Fibroblast of lung (primary cell): ENCODE measurements around the gene MB. TPM values are rescaled to one million over a fixed set of nuclear protein-coding genes. Genes with fewer than 3 reads are reported as not detected.
"Not testable (repeated sequence)": the region's sequence is repeated elsewhere in the genome, so short reads cannot be mapped to it uniquely, and the experiment has no call there.

Experiments
- DNase-seq, 2 donors: peaks; one replicate each; pipeline versions ENCODE4 v3.0.0 to v3.0.0-alpha.2; 2010; ENCODE audit warnings: low read depth in 2 of 2
- H2AFZ ChIP-seq: 2 replicates; pipeline ENCODE4 v1.5.1; 2012; ENCODE audit warnings: low read length, control low read depth, inconsistent platforms
- H3K27ac ChIP-seq: 2 replicates; pipeline ENCODE4 v1.5.1; 2011; ENCODE audit warnings: low read length, control low read depth; ENCODE audit not compliant: insufficient read depth
- H3K27me3 ChIP-seq: 2 replicates; pipeline ENCODE4 v1.5.1; 2011; ENCODE audit warnings: mild to moderate bottlenecking, low read length; ENCODE audit not compliant: control insufficient read depth, insufficient read depth
- H3K36me3 ChIP-seq: 2 replicates; pipeline ENCODE4 v1.5.1; 2011; ENCODE audit warnings: low read length; ENCODE audit not compliant: control insufficient read depth, insufficient read depth
- H3K4me1 ChIP-seq: 2 replicates; pipeline ENCODE4 v1.5.1; 2011; ENCODE audit warnings: low read length; ENCODE audit not compliant: control insufficient read depth, insufficient read depth; ENCODE audit errors: extremely low read depth
- H3K4me2 ChIP-seq: 2 replicates; pipeline ENCODE4 v1.5.1; 2011; ENCODE audit warnings: low read length, control low read depth; ENCODE audit not compliant: insufficient read depth; ENCODE audit errors: extremely low read depth
- H3K4me3 ChIP-seq, 4 experiments: fragments of 200-600 bp in 1 of 4; sonication (generic) in 1 of 4; replicated peaks in 1 of 4; 2 replicates each; pipeline ENCODE4 v1.5.1; 2011 to 2016; ENCODE audit warnings: low read length in 4 of 4, low read depth in 3 of 4, mild to moderate bottlenecking in 3 of 4, control low read depth in 2 of 4, inconsistent platforms in 1 of 4, mixed read lengths in 1 of 4; ENCODE audit not compliant: insufficient read depth in 1 of 4; ENCODE audit errors: control extremely low read depth in 1 of 4
- H3K79me2 ChIP-seq: 2 replicates; pipeline ENCODE4 v1.5.1; 2012; ENCODE audit warnings: mild to moderate bottlenecking, low read length, inconsistent platforms; ENCODE audit not compliant: control insufficient read depth, insufficient read depth
- H3K9ac ChIP-seq: 2 replicates; pipeline ENCODE4 v1.5.1; 2011; ENCODE audit warnings: mild to moderate bottlenecking, low read length, control low read depth; ENCODE audit not compliant: insufficient read depth
- H3K9me3 ChIP-seq: 2 replicates; pipeline ENCODE4 v1.5.1; 2012; ENCODE audit warnings: low read depth, low read length; ENCODE audit not compliant: control insufficient read depth, insufficient read depth
- H4K20me1 ChIP-seq: 2 replicates; pipeline ENCODE4 v1.5.1; 2011; ENCODE audit warnings: low read length; ENCODE audit not compliant: control insufficient read depth, insufficient read depth; ENCODE audit errors: extremely low read depth
- EZH2 ChIP-seq: IDR thresholded peaks from 2 replicates; pipeline ENCODE4 v1.5.1; 2012; ENCODE audit warnings: low read length, control low read depth, mild to moderate bottlenecking; ENCODE audit errors: missing control alignments
- polyA plus RNA-seq, 2 donors: library from polyadenylated mRNA; depleted of rRNA in 1 of 2; stranded (reverse) in 1 of 2; unstranded in 1 of 2; fragments of >200 nt; gene quantifications; 2 replicates each; pipeline ENCODE4 v1.2.1, GENCODE V29; 2011 to 2012; ENCODE audit warnings: missing spikeins in 1 of 2
- total RNA-seq: library from RNA; depleted of rRNA; stranded (reverse); fragments of >200 nt; gene quantifications from 2 replicates; pipeline ENCODE4 v1.2.1, GENCODE V29; 2014
- TF ChIP-seq, protein P1 (sequence below), 2 donors: IDR thresholded peaks in 1 of 2; conservative IDR thresholded peaks in 1 of 2; 1 replicate in 1 of 2; 2 replicates in 1 of 2; pipeline ENCODE4 v1.5.1; 2011 to 2012; ENCODE audit warnings: low read length in 2 of 2, control low read depth in 1 of 2, inconsistent platforms in 1 of 2, low read depth in 1 of 2, mild to moderate bottlenecking in 1 of 2

The MB gene
- total and polyA plus RNA-seq, 2 donors (not counting 1 experiment from before 2014, with no cell fraction given), result not detected

DNA sequence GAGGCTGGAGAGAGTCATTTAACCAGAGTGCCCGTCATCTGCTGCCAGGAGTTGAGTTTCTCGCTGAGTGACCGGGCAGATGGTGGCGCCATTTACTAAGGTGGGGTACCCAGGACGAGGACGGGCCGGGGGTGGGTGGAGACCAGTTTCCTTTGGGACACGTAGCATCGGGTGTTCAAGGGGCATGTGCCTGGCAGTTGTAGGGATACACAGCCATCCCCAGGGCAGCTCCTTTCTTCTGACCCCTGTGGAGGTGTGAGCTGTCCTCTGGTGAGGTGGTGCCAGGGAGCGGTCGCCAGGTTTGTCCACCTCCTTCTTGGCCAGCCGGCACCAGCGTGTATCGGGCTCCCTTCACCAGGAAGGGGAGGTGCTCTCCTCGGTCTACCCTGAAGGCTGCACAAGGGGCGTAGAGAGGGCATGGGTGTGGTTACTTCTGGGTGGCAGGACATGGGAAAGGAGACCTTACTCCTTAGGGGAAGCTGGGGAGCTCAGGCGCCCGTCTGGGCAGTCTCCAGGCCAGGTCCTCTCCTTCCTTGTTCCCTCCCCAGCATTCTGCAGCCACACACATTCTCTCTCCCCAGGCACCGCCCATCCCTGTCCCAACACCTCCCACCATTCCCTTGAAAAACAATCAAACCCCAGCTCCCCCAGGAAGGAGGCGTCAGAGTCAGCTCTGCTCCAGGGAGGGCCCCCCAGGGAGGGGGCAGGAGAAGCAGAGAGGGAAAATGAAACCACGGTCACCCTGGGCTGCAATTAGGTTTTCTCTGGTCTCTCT is 10.3 kb upstream of the MB start:
- Histone ChIP-seq H2AFZ (peak overlapping the region; percentile 82), H3K4me2 (peak overlapping the region; percentile 92), H3K27me3 (no peaks in the 10 kb centered on the region), H3K27ac (peak overlapping the region; percentile 86), H3K4me3 (peak overlapping the region; percentile 43 to 68 (median 52)), H3K4me1 (peaks cover 14% of the 10 kb centered on the region), H3K79me2 (no peaks in the 10 kb centered on the region), H3K36me3 (no peaks in the 10 kb centered on the region), H3K9me3 (no peaks in the 10 kb centered on the region), H3K9ac (peak overlapping the region; percentile 57), H4K20me1 (no peaks in the 10 kb centered on the region)
- TF ChIP-seq, protein P1, sequence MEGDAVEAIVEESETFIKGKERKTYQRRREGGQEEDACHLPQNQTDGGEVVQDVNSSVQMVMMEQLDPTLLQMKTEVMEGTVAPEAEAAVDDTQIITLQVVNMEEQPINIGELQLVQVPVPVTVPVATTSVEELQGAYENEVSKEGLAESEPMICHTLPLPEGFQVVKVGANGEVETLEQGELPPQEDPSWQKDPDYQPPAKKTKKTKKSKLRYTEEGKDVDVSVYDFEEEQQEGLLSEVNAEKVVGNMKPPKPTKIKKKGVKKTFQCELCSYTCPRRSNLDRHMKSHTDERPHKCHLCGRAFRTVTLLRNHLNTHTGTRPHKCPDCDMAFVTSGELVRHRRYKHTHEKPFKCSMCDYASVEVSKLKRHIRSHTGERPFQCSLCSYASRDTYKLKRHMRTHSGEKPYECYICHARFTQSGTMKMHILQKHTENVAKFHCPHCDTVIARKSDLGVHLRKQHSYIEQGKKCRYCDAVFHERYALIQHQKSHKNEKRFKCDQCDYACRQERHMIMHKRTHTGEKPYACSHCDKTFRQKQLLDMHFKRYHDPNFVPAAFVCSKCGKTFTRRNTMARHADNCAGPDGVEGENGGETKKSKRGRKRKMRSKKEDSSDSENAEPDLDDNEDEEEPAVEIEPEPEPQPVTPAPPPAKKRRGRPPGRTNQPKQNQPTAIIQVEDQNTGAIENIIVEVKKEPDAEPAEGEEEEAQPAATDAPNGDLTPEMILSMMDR (conservative IDR thresholded peaks at IDR 0.05 in 1 of 2, IDR thresholded peaks at IDR 0.05 in 1 of 2; ENCODE audit: low read depth in 1 of 2, low read length in 2 of 2), result peak; percentile 20 to 56
- TF ChIP-seq EZH2, result no peak
- DNase-seq, result peak; percentile 89 to 92

GRCh38 chr22:35625763-35626432 is 8.8 kb upstream of the MB start:
- Histone ChIP-seq H2AFZ (no peak overlapping the region), H3K36me3 (no peaks in the 10 kb centered on the region), H3K27ac (no peak overlapping the region), H4K20me1 (no peaks in the 10 kb centered on the region), H3K9me3 (no peaks in the 10 kb centered on the region), H3K4me2 (no peak overlapping the region), H3K9ac (no peak overlapping the region), H3K27me3 (no peaks in the 10 kb centered on the region), H3K4me3 (no peak overlapping the region), H3K79me2 (no peaks in the 10 kb centered on the region), H3K4me1 (peaks cover 16% of the 10 kb centered on the region)
- TF ChIP-seq, protein P1 (conservative IDR thresholded peaks at IDR 0.05 in 1 of 2, IDR thresholded peaks at IDR 0.05 in 1 of 2; ENCODE audit: low read depth in 1 of 2, low read length in 2 of 2), result no peak
- no peak for TF ChIP-seq EZH2
- DNase-seq, result no peak

DNA sequence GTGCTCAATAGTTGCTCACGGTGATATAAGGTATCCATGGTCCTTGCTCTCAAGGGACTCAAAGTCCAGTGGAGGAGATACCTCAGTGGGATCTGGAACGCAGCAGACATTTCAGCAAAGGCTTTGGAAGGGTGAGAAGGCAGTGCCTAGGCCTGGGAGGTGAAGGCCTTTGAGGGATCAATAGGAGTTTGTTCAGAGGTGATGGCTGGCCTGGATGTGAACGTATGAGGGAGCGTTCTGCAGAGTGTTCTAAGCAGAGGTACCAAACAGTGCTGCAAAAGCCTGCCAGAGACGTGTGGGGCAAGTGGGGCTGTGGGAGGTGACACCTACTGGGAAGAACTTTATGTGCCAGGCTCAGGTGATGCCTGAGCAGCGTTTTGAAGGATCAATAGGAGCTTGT is 7.4 kb upstream of the MB start:
- H4K20me1 ChIP-seq, result no peaks in the 10 kb centered on the region
- DNase-seq, result no peak
- no peak overlapping the region for H3K9ac ChIP-seq
- TF ChIP-seq, protein P1 (conservative IDR thresholded peaks at IDR 0.05 in 1 of 2, IDR thresholded peaks at IDR 0.05 in 1 of 2; ENCODE audit: low read depth in 1 of 2, low read length in 2 of 2), result no peak
- H3K4me2 ChIP-seq, result no peak overlapping the region
- H3K9me3 ChIP-seq, result no peaks in the 10 kb centered on the region
- no peak overlapping the region for H2AFZ ChIP-seq
- peaks cover 14% of the 10 kb centered on the region for H3K4me1 ChIP-seq
- H3K4me3 ChIP-seq, result no peak overlapping the region
- no peak overlapping the region for H3K27ac ChIP-seq
- no peaks in the 10 kb centered on the region for H3K36me3 ChIP-seq
- no peaks in the 10 kb centered on the region for H3K79me2 ChIP-seq
- no peaks in the 10 kb centered on the region for H3K27me3 ChIP-seq

DNA sequence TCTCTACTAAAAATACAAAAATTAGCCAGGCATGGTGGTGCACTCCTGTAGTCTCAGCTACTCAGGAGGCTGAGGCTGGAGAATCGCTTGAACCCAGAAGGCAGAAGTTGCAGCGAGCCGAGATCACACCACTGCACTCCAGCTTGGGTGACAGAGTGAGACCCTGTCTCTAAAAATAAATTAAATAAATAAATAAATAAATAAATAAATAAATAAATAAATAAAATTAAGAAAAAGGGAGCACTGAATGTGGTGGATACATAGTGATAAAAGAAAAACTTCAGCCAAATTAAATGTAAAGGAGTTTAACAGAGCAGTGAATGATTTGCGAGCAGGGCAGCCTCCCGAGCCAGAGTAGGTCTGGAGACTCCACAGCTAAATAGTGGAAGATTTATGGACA is 6.8 kb upstream of the MB start:
- not testable (repeated sequence) for H4K20me1 ChIP-seq, H3K4me1 ChIP-seq, H3K27ac ChIP-seq, H3K9me3 ChIP-seq, H3K27me3 ChIP-seq, H3K79me2 ChIP-seq, DNase-seq, H2AFZ ChIP-seq, H3K9ac ChIP-seq, H3K4me2 ChIP-seq, H3K4me3 ChIP-seq, H3K36me3 ChIP-seq
